Gastrocnemius medialis (tissue), 4 donors: ENCODE measurements around the gene ACSS2.

Experiments
- POLR2A ChIP-seq, 2 donors: fragments of 450-650 bp; IDR thresholded peaks; one replicate each; pipeline ENCODE4 v1.6.1; 2017; ENCODE audit warnings: antibody characterized with exemption in 2 of 2, mild to moderate bottlenecking in 2 of 2, moderate library complexity in 2 of 2
- TF ChIP-seq, protein P1 (sequence below), 5 experiments: fragments of 450-650 bp in 3 of 5; fragments of 200-600 bp in 2 of 5; sonication (generic) in 2 of 5; IDR thresholded peaks in 4 of 5; conservative IDR thresholded peaks in 1 of 5; 1 replicate in 4 of 5; 2 replicates in 1 of 5; pipeline ENCODE4 v1.5.1; 2016 to 2019; ENCODE audit warnings: antibody characterized with exemption in 5 of 5, mild to moderate bottlenecking in 3 of 5, moderate library complexity in 3 of 5

DNA sequence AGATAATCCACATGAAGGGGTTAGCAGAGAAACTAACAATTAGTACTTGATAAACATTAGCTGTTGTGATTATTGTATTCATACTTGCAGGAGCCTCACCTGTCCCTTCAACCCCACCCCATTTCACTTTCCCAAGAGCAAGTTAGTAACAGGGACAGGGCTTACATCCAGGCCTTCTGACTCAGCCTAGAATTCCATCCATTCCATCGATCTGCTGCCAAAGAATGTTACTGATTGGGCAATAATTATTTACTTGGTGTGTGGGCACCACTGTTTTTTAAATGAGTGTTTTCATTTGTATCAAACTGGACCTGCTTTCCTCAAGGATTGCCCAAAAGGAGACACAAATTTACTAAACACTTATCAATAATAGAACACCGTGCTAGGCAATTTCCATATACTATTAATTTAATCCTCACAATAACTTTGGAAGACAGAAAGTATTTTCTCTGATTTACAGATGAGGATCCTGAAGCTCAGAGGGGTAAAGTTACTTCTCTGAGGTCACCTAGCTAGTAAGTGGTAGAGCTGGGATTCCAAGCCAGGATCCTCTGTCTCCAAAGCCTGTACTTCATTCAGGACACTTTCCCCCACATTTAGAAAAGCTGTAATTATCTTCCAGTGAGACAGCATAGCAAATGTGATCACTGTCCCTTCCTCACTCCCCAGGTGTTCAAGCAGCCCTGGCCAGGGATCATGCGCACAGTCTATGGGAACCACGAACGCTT lies 46.4 kb downstream of the ACSS2 start:
- TF ChIP-seq, protein P1, sequence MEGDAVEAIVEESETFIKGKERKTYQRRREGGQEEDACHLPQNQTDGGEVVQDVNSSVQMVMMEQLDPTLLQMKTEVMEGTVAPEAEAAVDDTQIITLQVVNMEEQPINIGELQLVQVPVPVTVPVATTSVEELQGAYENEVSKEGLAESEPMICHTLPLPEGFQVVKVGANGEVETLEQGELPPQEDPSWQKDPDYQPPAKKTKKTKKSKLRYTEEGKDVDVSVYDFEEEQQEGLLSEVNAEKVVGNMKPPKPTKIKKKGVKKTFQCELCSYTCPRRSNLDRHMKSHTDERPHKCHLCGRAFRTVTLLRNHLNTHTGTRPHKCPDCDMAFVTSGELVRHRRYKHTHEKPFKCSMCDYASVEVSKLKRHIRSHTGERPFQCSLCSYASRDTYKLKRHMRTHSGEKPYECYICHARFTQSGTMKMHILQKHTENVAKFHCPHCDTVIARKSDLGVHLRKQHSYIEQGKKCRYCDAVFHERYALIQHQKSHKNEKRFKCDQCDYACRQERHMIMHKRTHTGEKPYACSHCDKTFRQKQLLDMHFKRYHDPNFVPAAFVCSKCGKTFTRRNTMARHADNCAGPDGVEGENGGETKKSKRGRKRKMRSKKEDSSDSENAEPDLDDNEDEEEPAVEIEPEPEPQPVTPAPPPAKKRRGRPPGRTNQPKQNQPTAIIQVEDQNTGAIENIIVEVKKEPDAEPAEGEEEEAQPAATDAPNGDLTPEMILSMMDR (IDR thresholded peaks at IDR 0.05 in 4 of 5, conservative IDR thresholded peaks at IDR 0.05 in 1 of 5): no peak
- TF ChIP-seq POLR2A (IDR thresholded peaks at IDR 0.05): no peak
